GM20431 (cell line): ENCODE data around the gene YEATS4.

Source experiments
- in situ Hi-C: fragments of 300-500 bp; cut with MseI, MboI; formaldehyde crosslinking; loops from one replicate; pipeline ENCODE4 v1.15.0; 2020; ENCODE audit warnings: low sequenced_read_pairs; ENCODE audit not compliant: unreplicated experiment

Gene YEATS4

DNA sequence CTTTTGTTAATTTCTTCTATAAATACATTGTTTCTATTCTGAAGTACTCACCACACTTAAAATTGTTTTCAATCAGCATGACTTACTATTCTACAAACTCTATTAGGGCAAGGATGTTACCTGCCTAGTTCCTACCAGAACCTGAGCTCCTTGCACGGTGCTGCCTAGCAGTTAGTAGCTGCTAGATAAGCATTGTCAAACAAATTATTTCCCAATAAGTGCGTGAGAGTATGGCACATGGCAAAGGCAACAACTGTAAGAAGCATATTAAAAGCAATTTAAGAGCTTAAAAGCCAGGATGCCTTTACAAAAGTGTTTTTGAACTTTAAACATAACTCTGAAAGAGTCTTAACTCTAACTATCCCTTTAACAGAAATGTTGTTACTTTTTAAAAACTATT, 19.5 kb upstream of the YEATS4 start:
- in situ Hi-C loops, result loop anchor here (10.0 kb wide), 1 partner anchor 305 kb away; no protein-coding TSS in a partner anchor

DNA sequence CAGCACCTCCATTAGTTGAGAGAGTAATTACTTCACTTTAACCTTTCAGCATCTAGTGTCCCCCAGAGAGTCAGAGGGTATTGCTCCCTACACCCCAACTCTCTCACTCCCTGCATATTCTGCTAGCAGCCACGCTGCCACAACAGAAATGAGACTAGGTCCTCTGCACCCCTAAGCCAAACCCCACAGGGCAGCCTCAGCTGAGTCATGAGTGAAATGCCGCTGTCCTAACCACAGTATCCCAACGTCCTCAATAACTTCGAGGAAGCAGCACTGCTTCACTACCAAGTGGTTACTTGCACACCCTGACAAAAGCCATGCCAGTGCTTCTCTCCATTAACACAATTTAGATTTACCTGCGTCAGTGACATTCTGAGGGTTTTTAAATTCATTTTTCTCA, 18.2 kb upstream of the YEATS4 start:
- in situ Hi-C loops, result loop anchor here (10.0 kb wide), 1 partner anchor 303 kb away; no protein-coding TSS in a partner anchor

DNA sequence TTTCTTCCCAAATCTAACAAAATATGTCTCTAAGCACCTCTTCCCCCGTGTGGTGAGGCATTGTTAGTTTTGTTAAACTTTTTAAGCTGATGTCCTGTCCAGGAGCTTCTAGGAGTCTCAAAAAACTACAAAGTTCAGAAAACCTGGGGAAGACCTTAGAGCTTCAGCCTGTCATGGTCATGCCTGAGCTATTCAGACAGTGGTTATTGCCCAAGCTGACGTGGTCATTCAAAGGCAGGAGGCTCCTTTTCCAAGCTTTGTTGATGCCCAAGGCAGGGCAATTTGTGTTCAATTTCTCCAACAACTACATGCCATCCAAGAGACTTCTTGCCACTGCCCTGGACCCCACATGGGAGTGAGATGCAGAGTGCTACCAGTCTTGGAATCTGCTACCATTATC, 17.1 kb upstream of the YEATS4 start:
- in situ Hi-C loops, result loop anchor here (10.0 kb wide), 1 partner anchor 302 kb away; no protein-coding TSS in a partner anchor

DNA sequence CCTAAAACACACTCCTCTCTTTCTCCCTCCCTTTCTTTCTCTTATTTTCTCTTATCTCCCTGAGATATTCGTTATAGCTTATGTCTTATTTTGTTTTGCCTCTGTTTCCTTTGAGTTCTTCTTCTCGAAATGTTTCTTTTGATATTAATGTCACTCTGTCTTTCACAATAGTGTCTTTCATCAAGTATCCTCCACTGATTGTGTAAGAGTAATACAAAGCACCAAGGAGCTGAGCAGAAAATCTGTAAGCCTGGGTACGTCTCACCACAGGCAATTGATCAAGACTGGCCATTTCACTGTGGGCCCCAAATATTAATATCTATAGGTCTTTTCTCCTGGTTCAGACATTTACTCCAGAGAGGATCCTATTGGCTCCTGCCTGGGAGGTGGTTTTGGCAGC, 16.2 kb upstream of the YEATS4 start:
- in situ Hi-C loops, result loop anchor here (10.0 kb wide), 1 partner anchor 301 kb away; no protein-coding TSS in a partner anchor

DNA sequence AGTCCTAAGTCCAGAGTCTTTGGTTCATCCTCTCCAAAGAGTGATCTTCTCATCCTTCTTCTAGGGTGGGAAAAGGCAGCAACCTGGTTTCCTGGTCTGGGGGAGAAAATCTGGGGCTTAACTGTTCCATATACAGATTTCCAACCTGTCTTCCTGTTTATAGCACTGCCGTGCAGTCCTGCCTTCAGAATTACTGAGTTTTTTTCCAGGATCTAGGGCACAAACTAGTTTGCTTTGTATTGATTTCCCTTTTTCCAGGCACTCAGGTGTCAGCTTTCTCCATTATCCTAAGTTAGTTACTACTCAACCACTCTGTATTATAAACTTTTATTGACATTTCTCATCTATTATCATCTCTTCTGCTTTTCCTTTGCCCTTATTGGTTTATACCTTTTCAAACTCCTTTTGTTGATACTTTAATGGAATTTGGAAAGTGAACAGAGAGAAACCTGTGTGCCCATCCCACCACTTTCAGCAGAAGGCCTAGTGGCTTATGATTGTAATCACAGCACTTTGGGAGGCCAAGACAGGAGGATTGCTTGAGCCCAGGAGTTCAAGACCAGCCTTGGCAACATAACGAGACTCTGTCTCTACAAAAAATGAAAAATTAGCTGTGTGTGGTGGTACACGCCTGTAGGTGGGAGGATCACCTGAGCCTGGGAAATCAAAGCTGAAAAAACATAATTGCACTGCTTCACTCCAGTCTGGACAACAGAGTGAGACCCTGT, 15.5 kb upstream of the YEATS4 start:
- in situ Hi-C loops, result loop anchor here (10.0 kb wide), 1 partner anchor 301 kb away; no protein-coding TSS in a partner anchor

DNA sequence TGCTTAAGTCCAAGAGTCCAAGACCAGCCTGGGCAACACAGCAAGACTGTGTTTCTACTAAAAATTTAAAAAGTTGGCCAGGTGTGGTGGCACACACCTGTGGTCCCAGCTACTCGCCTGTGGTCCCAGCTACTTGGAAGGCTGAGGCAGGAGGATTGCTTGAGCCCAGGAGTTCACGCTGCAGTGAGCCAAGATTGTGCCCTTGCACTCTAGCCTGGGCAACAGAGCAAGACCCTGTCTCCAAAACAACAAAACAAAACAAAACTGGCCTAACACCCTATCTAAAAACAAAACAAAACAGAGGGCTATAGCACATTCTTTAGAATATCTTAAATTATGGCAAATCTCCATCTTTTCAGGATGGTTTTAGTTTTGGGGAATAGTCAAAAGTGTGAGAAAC, 14.5 kb upstream of the YEATS4 start:
- in situ Hi-C loops, result loop anchor here (10.0 kb wide), 1 partner anchor 300 kb away; no protein-coding TSS in a partner anchor

DNA sequence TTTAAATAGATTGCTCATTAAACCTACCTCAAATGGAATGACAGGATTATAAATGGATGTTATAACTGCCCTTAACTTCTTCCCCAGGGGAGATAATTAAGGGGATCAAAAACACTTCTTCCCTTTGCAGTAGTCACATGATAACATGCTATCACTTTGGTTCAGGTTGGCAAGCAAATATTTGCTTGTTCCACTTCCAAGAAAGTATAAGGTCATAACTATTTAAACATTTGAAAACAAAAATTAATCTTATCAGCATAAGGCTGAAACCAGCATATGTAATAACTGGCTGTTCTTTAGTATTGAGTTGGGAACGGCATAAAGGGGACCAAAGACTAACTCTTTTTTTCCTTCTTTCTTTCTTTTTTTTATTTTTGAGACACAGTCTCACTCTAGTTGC, 13.8 kb upstream of the YEATS4 start:
- in situ Hi-C loops, result loop anchor here (10.0 kb wide), 1 partner anchor 299 kb away; no protein-coding TSS in a partner anchor

DNA sequence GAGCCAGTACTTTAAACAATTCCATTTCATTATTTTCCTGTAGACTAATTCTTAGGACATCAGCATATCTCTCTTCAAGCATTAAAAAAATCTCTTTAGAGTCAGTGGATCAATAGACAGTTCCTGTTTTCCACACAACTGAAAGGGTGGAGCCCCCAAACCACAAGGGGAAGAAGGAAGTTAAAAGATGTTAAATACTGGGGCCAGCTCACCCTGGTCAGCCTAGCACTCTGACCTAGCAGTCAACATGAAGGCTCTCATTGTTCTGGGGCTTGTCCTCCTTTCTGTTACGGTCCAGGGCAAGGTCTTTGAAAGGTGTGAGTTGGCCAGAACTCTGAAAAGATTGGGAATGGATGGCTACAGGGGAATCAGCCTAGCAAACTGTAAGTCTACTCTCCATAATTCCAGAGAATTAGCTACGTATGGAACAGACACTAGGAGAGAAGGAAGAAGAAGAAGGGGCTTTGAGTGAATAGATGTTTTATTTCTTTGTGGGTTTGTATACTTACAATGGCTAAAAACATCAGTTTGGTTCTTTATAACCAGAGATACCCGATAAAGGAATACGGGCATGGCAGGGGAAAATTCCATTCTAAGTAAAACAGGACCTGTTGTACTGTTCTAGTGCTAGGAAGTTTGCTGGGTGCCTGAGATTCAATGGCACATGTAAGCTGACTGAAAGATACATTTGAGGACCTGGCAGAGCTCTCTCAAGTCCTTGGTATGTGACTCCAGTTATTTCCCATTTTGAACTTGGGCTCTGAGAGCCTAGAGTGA, 11.2 kb upstream of the YEATS4 start, which contains the start of gene LYZ:
LYZ (plus strand) TSS at position 220 of the 777 bp plus-strand sequence; CDS start at position 248, 28 bp downstream.
- in situ Hi-C loops, result loop anchor here (10.0 kb wide), 1 partner anchor 296 kb away; no protein-coding TSS in a partner anchor

DNA sequence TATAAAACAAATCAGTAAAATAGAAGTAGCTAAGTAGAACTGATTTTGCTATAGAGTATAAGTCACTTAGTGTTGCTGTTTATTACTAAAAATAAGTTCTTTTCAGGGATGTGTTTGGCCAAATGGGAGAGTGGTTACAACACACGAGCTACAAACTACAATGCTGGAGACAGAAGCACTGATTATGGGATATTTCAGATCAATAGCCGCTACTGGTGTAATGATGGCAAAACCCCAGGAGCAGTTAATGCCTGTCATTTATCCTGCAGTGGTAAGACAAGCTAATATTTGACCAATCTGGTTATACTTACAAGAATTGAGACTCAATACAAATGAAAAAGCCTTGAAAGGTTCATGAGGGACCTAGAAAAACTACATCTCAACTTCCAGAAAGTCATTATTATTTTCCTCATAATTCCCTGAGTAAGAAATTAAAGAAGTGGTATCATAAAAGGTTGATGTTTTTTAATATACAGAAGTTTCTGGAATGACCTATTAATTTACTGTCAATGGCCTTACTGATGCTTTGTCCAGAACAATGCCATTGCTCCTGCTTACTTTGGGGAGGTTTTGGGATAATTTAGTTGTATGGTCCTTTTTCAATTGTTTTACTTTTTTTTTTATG, 9.4 kb upstream of the YEATS4 start:
- in situ Hi-C loops, result no loop called here

DNA sequence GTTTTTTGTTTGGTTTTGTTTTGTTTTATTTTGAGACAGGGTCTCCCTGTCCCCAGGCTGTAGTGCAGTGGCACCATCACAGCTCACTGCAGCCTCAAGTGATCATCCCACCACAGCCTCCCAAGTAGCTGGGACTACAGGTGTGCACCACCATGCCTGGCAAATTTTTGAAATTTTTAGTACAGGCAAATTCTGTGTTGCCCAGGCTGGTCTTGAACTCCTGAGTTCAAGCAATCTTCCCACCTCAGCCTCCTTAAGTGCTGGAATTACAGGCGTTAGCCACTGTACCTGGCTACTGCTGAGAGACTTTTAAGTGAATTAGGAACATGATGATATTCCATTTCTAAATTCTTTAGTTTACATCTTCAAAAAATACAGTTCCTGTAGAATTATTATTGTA, 8.8 kb upstream of the YEATS4 start:
- in situ Hi-C loops, result no loop called here

DNA sequence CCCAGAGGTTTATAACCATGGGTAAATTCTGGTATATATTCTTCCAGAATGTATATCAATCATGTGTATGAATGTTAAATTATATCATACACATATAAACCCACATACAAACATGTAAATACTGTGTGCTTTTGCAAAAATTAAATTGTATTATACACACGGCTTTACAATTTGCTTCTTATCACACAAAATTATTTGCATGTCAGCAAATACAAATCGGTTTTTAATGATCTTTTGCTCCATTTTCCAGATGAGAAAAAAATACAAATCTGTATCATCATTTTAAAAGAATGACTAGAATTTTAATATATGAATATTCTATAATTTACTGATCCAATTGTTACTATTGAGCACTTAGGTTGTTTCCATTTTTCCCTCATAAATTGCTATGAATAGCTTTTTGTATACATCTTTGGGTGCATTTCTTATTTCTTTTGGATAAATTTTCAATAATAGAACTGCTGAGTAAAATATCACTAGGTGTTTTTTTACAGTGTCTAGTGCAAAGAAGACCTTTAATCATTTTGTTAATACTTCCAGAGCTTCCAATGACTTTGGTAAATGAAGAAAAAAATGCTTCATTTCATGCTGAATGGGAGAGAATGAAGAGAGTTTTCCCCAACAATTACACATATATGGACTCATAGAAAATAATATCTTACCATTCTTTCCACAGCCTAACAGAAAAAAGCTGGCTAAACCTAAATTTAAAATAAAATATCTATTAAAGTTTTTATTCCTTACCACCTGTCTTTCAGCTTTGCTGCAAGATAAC, 7.9 kb upstream of the YEATS4 start:
- in situ Hi-C loops, result no loop called here

DNA sequence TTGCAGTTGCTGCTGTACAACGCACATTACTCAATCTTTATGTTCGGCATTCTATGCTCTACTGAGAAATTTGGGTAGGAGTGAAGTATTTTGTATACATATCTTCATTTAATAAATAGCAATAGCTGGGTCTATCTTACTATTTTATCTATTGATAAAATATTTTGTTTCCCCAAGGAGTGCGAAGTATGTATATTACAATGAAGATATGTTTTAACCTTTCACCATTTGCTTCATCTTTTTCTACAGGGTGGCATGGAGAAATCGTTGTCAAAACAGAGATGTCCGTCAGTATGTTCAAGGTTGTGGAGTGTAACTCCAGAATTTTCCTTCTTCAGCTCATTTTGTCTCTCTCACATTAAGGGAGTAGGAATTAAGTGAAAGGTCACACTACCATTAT, 6.6 kb upstream of the YEATS4 start:
- in situ Hi-C loops, result no loop called here

DNA sequence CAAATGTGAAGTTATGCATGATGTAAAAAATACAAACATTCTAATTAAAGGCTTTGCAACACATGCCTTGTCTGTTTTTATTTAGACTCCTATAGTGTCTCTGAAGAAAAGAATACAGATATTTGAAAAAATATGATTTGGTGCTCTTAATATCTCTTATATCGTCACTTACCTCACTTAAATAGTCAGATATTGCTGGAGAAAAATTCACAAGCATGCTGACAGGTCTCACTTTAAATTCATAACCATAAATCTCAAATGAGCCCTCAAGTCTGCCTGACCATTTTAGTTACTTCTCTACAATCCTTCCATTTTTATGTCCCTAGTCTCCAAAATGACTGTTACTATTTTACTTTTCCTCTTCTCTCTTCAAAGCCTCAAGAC, 5.4 kb upstream of the YEATS4 start:
- in situ Hi-C loops, result no loop called here

DNA sequence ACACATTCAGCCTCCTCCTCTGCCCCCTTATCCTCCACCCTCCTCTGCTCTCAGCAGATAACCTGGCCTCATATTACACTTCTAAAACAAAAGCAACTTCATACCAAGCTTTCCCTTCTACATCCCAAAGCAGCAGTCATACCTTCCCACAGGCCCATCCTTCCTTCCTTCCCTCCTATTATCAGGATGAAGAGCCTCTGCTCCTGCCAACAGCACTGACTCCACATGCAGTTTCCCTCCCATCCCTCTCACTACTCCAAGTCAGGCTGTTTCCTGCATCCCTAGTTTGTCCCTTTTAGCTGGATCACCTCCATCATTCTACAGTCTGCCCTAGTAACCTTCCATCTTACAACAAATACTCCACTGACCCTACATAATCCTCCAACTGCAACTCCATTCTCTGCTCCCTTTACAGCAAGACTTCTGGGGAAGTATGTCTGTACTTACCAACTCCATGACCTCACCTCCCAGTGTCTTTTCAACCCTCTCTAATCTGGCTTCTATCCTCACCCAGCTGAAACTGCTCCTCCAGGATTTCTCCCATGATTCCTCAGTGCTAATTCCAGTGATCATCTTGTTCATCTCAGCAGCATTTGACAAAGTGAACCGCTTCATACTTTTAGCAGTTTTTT, 4.9 kb upstream of the YEATS4 start:
- in situ Hi-C loops, result no loop called here

DNA sequence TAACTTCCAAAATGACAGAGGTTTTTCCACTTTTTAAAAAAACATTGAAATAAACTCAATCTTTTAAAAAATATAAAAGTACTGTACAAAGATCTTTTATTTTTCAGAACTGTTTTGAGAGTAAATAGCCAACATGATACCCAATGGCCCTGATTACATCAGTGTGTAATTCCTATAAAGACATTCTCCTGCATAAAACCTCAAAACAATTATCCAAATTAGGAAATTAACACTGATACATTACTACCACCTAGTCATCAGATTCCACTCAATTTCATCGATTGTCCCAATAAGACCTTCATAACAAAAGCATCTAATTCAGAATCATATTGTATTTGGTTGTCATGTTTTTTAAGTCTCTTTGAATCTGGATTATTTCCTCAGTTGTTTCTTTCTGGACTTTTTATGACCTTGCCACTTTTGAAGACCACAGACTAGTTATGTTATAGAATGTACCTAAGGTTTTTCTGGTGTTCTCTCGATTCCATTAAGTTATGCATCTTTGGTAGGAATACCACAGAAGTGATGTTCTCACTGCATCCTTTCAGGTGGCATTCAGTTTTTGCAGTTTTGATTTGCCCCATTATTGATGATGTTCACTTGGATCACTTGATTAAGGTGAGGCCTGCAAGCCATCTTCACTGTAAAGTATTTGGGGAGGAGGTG, 4.0 kb upstream of the YEATS4 start:
- in situ Hi-C loops, result no loop called here

DNA sequence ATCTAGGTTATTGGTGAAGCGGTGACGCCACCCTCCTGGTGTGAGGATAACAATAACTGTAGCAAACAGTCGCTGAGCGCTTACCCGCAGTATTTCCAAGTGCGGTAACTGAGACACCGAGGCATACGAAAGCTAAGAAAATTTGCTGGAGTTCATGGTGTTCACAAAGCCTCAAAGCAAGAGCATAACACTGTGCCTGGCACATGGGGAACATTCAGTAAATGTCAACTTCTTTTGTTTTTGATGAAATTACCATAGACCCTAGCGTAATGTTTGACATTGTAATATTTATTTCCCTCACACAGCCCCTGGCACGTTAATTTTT, 767 bp downstream of the YEATS4 start:
- in situ Hi-C loops, result no loop called here

DNA sequence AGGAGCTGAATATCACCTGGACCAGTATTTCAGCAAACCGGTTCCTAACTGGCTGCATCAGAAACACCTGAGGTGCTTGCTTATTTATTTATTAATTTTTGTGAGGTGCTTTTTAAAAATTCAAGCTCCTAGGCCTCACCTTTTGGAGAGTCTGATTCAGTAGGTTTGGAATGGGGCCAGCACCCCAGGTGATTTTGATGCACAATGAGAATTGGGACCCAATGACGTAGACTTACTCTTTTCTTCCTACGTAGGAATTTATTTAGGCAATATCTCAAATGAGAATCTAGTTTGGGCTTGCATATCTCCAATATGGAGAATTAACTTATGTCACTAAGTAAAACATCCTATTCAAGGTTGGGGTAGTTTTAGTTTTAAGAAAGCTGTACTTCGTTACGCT, 7.3 kb downstream of the YEATS4 start:
- in situ Hi-C loops, result no loop called here

DNA sequence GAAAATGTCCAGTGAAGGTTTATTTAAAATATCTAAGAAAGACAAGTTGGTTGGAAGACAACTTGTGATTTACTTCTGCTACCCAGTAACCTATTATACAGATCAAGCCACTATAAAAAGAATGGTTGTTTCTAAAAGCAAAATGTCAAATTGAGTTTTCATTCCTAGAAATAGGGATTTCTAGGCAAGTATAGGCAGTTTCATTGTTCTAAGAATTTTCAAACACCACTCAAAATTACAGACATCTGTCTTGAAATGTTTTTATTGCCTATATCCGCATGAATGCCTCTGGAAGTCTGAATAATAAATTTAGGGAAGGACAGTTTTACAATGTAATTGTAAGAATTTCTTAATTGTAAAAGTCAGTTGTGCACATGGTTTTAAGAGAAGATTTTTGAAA, 8.6 kb downstream of the YEATS4 start:
- in situ Hi-C loops, result no loop called here

DNA sequence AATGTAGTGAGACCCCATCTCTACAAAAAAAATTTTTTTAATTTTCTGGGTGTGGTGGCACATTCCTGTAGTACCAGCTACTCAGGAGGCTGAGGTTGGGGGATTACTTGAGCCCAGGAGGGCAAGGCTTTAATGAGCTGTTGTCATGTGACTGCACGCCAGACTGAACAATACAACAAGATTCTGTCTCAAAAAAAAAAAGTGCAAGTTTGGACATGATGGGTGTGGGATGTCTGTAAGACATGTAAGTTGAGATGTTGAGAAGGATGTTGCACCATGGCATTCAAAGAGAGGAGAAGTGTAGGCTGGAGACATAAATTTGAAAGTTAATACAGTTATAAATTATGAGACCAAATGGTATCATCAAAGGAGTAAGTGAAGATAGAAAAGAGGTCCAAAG, 23.5 kb downstream of the YEATS4 start:
- in situ Hi-C loops, result loop anchor here (25.0 kb wide), 1 partner anchor 204 kb away; the partner anchor contains the start of gene CCT2
